ENCODE measurements around the gene GDPD5. TPM values are rescaled to one million over a fixed set of nuclear protein-coding genes. Genes with fewer than 3 reads are reported as not detected.
A peak's percentile ranks its signal among the peaks of the same experiment; 100 is the strongest.

GDPD5 gene
- total and polyA plus RNA-seq, 11 donors, result 2.0 to 12.5 (median 4.9) TPM

DNA sequence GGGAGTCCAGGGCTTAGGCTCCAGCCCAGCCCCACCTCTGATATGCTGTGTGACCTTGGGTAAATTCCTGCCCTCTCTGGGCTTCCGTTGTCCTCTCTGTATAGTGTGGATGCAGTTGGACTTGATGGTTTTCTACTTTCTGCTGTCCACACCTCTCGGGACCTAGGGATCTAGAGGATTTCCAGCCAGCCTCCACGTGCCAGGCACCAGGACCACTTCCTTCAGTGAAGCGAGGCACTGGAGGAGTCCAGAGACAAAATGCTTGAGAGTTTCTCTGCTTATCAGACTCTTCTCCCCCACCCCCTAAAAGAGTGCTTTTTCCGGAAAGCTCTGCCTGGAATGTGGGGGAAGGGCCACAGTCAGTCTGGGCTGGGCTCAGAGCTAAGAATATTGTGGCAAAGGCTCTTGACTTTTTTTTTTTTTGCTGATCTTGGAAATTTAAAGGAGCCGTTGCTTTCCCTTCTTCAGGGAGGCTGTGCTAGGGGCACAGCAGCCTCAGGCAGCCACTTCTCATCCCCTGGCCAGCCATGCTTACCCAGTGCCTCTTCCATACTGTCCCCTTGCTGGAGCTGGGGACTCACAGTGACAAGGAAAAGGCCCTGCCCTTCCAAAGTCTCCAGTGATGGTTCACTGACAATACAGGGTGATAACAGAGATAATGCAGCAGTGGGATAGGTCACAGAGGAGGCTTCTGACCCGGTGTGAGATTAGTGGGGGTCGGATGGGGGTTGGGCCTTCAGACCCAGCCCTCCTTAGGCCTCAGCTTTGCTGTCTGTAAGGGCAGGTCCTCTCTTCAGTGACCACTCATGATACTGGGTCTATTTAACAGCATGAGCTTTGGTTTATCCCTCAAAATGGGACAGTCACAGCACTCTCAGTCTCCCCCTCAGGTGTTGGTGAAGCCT is 33.5 kb upstream of the GDPD5 start:
- H3K27me3 ChIP-seq, result no peaks in the 10 kb centered on the region
- peak overlapping the region in 8 of 12 donors; percentile 16 to 38 (median 22) for H3K4me3 ChIP-seq
- peaks cover 0 to 4% (median 0%) of the 10 kb centered on the region in 9 donors for H3K36me3 ChIP-seq
- H3K27ac ChIP-seq, result peak overlapping the region; percentile 8 to 100 (median 96)
- WGBS, 4 donors, result 9 to 21% (median 14%) methylated on average over 8 of the region's 8 CpGs
- H3K4me1 ChIP-seq, result peaks cover 4 to 75% (median 58%) of the 10 kb centered on the region in 12 donors
- ATAC-seq (peak in 2 of 4 donors; percentile 1 to 7), DNase-seq (peak in 4 of 5 donors; percentile 67 to 77 (median 76))
- TF ChIP-seq, protein P1, sequence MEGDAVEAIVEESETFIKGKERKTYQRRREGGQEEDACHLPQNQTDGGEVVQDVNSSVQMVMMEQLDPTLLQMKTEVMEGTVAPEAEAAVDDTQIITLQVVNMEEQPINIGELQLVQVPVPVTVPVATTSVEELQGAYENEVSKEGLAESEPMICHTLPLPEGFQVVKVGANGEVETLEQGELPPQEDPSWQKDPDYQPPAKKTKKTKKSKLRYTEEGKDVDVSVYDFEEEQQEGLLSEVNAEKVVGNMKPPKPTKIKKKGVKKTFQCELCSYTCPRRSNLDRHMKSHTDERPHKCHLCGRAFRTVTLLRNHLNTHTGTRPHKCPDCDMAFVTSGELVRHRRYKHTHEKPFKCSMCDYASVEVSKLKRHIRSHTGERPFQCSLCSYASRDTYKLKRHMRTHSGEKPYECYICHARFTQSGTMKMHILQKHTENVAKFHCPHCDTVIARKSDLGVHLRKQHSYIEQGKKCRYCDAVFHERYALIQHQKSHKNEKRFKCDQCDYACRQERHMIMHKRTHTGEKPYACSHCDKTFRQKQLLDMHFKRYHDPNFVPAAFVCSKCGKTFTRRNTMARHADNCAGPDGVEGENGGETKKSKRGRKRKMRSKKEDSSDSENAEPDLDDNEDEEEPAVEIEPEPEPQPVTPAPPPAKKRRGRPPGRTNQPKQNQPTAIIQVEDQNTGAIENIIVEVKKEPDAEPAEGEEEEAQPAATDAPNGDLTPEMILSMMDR (IDR thresholded peaks at IDR 0.05), result no peak
- TF ChIP-seq POLR2A (IDR thresholded peaks at IDR 0.05), result no peak
- H3K9me3 ChIP-seq, result no peaks in the 10 kb centered on the region
- intact Hi-C loops (cut with DNase I), result no loop called here

DNA sequence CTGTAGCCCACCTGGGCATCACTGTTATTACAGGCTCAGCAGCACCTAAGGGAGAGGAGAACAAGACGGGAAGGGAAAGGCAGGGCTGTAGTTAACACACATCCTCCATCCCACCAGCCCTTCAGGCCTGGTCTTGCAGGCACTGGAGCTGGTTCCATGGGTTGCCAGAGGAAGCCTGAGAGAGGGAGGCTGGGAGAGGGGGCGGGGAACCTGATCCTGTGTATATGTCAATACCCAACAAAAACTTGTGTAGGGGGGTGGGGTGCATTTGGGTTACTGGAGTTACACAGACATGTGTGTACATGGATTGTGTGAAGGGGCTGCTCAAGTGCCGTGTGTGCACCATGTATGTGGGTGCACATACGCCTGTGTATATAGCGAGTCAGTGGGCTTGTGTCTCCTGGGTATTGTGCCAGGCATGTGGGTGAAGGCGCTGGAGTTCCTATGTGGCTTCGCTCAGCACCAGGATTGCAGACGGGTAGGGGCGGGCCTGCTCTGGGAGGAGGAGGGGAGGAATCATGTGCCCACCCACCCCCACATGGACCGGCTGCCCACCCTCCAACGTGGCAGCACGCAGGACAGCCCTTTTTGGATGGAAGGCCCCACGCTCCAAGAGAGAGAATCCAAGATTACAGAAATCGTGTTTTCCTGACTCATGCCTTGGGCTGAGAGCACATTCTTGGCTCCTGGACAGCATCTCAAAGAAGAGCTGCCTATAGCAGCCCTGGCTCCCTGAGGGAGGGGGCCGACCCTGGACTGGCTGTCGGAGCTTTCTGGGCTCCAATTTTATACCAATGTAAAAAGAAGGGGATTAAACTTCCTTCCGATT is 32.1 kb upstream of the GDPD5 start:
- 37 to 49% (median 45%) methylated on average over 13 to 17 of the region's 17 CpGs for WGBS, 4 donors
- peak; percentile 54 to 72 (median 60) for DNase-seq
- intact Hi-C loops (cut with DNase I), result no loop called here
- no peaks in the 10 kb centered on the region for H3K36me3 ChIP-seq
- peak overlapping the region in 5 of 12 donors; percentile 1 to 38 (median 25) for H3K4me3 ChIP-seq
- no peaks in the 10 kb centered on the region for H3K27me3 ChIP-seq
- H3K27ac ChIP-seq, result peak overlapping the region; percentile 8 to 100 (median 96)
- H3K4me1 ChIP-seq, result peaks cover 13 to 77% (median 59%) of the 10 kb centered on the region in 12 donors
- TF ChIP-seq, protein P1 (IDR thresholded peaks at IDR 0.05), result no peak
- TF ChIP-seq POLR2A (IDR thresholded peaks at IDR 0.05), result no peak
- no peaks in the 10 kb centered on the region for H3K9me3 ChIP-seq
- ATAC-seq, result peak in 1 of 4 donors; percentile 14

DNA sequence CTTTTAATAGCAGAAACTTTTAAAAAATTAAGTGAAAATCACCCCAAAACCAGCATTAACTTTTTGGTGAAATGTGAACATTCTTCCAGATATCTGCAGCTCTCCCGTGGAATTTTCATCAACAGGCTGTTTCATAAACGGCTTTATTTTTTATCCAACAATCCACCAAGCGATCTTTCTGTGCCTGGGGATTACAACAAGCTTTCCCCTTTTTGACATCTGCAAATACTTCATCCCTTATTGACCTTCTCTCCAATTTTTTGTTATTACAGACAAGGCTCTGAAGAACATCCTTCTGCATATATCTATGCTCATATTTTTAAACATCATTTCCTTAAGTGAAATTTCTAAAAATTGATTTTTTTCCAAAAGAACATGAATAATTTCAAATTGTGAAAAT is 30.5 kb upstream of the GDPD5 start:
- ATAC-seq (no peak), DNase-seq (peak in 1 of 5 donors; percentile 0)
- Histone ChIP-seq H3K27me3 (no peaks in the 10 kb centered on the region), H3K9me3 (no peaks in the 10 kb centered on the region), H3K27ac (peak overlapping the region in 1 of 12 donors; percentile 100), H3K4me3 (no peak overlapping the region), H3K36me3 (no peaks in the 10 kb centered on the region), H3K4me1 (peaks cover 13 to 73% (median 56%) of the 10 kb centered on the region in 12 donors)
- TF ChIP-seq POLR2A (IDR thresholded peaks at IDR 0.05), result no peak
- TF ChIP-seq, protein P1 (IDR thresholded peaks at IDR 0.05), result no peak
- intact Hi-C loops (cut with DNase I), result no loop called here
- 79 to 85% (median 80%) methylated on average over 3 of the region's 3 CpGs for WGBS, 4 donors
